ENCODE measurements around the gene MAGI2.

MAGI2 gene

GRCh38 chr7:78497728-78498427 lies 955.6 kb downstream of the MAGI2 start:
- CTCF ChIA-PET = no interaction called here
- DNase-seq (ENCODE audit: extremely low spot score) = no peak
- TF ChIP-seq, protein P1, sequence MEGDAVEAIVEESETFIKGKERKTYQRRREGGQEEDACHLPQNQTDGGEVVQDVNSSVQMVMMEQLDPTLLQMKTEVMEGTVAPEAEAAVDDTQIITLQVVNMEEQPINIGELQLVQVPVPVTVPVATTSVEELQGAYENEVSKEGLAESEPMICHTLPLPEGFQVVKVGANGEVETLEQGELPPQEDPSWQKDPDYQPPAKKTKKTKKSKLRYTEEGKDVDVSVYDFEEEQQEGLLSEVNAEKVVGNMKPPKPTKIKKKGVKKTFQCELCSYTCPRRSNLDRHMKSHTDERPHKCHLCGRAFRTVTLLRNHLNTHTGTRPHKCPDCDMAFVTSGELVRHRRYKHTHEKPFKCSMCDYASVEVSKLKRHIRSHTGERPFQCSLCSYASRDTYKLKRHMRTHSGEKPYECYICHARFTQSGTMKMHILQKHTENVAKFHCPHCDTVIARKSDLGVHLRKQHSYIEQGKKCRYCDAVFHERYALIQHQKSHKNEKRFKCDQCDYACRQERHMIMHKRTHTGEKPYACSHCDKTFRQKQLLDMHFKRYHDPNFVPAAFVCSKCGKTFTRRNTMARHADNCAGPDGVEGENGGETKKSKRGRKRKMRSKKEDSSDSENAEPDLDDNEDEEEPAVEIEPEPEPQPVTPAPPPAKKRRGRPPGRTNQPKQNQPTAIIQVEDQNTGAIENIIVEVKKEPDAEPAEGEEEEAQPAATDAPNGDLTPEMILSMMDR (IDR thresholded peaks at IDR 0.05; ENCODE audit: control extremely low read depth, extremely low read depth, low read depth, missing control alignments) = no peak
- POLR2A ChIA-PET = no interaction called here

- CTCF ChIA-PET = no interaction called here
- POLR2A ChIA-PET = no interaction called here
- DNase-seq (ENCODE audit: extremely low spot score) = no peak
- TF ChIP-seq, protein P1 (IDR thresholded peaks at IDR 0.05; ENCODE audit: control extremely low read depth, extremely low read depth, low read depth, missing control alignments) = no peak
Measured at GRCh38 chr7:78496096-78496630, 957.3 kb downstream of the MAGI2 start.

DNA sequence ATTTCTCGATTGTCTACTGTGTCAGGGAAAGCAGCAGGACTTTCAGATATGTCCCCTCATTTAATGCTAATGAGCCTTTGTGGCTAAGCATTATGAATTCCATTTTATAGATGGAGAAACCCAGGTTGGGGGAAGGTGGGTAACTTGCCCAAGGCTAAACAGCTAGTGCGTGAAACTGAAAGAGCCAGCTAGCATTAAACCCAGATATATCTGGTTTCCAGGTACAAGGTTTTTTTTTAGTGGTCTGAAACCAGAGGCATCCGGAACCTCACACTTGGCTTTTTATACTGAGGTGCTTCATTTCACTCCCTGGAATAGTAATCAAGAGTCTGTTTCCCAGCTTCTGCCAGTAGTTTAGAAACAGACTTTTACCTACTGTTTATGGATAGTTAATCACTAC lies 960.1 kb downstream of the MAGI2 start:
- CTCF ChIA-PET = interaction anchor here (0.7 to 2.4 kb wide), 3 partner anchors 9 to 21 kb away, joined by 3 to 7 read pairs (median 4); no protein-coding TSS in a partner anchor
- POLR2A ChIA-PET = no interaction called here
- no peak for DNase-seq (ENCODE audit: extremely low spot score)
- TF ChIP-seq, protein P1 (IDR thresholded peaks at IDR 0.05; ENCODE audit: control extremely low read depth, extremely low read depth, low read depth, missing control alignments) = no peak

DNA sequence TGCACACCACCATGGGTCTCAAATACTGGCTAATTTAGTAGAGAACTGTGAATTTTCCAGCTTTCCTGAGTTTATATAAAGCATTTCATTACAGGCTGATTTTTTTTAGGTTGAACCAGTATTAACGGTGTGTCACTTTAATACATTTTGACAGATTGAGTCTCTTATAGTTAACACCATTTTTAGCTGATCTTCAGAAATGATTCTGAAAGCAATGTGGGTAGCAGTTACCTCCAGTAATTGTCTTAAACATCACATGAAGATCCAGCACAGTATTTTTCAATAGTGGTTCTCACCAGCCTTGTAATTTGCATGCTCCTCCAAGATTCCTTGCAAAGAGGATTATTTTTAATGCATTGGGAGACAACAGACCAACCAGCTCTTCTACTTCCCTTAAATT lies 961.3 kb downstream of the MAGI2 start:
- TF ChIP-seq, protein P1 (IDR thresholded peaks at IDR 0.05; ENCODE audit: control extremely low read depth, extremely low read depth, low read depth, missing control alignments) = no peak
- no peak for DNase-seq (ENCODE audit: extremely low spot score)
- ChIA-PET POLR2A (no interaction called here), CTCF (interaction anchor here (1.0 to 2.4 kb wide), 3 partner anchors 12 to 27 kb away, joined by 3 to 7 read pairs (median 4); no protein-coding TSS in a partner anchor)

DNA sequence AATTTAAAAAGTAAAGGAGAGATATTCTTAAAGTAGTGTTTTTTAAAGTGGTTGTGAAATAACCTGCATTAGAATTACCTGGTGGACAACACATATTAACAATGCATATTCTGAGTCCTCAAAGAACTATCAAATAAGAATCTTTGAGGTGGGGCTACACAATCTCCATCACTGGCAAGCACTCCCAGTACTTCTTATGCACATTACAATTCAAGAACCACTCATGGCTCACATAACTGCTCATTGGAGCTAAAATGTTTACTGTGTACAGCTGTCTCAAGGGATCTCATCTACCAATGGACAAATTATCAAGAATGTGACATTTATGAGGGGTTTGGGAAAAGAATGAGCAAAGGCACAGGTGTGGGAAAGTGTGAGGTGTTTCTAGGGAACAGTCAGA lies 962.9 kb downstream of the MAGI2 start:
- TF ChIP-seq, protein P1 (IDR thresholded peaks at IDR 0.05; ENCODE audit: control extremely low read depth, extremely low read depth, low read depth, missing control alignments) = no peak
- ChIA-PET CTCF (interaction anchor here (1.2 kb wide), 1 partner anchor 20 kb away, joined by 8 read pairs; no protein-coding TSS in a partner anchor), POLR2A (no interaction called here)

DNA sequence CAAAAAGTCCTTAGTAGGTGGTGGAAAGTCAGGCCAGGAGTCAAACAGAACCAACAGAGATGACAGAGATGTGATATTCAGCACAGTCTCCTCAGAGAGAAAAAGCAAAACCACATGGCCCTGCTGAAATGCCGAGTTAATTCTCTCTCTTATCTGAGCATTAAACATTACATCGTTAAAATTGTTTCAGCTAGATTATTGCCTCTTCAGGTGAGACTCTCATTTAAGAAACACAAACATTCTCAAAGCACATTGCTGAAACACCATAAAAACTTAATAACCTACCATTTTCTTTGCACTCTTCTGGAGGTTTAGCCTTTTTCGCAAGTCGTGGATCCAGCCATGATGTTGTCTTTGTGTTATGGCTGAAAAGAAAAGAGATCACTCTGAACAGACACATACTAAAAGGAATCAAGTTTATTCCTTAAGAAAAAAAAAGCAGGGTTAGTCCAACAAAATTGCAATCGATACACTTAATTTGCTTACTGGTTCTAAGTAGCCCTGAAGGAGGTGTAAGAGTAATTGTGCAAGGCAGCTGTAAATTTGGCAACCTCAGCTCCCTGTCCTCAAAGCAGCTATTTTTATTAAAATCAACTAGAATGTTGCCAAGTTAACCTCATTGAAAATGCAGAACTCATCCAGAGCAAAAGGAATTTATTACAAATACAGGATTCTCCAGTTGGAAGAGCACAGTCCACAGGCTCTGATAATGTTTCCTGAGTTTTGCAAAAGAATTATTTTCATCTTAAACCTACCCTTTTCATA lies 963.8 kb downstream of the MAGI2 start:
- ChIA-PET CTCF (no interaction called here), POLR2A (no interaction called here)
- TF ChIP-seq, protein P1 (IDR thresholded peaks at IDR 0.05; ENCODE audit: control extremely low read depth, extremely low read depth, low read depth, missing control alignments) = no peak
- DNase-seq (ENCODE audit: extremely low spot score) = no peak

More for the DNA sequence above, 962.9 kb downstream of the MAGI2 start:
- no peak for DNase-seq (ENCODE audit: extremely low spot score)
